Sigmoid colon (tissue), 4 donors: ENCODE data around the gene DOP1B.

Experiments used
- CTCF ChIP-seq, 4 experiments: fragments of 450-650 bp in 3 of 4; fragments of 200-600 bp in 1 of 4; IDR thresholded peaks; one replicate each; pipeline ENCODE4 v1.5.1; 2016 to 2019; ENCODE audit warnings: antibody characterized with exemption in 4 of 4, mild to moderate bottlenecking in 3 of 4, moderate library complexity in 2 of 4
- EP300 ChIP-seq, 4 donors: sonication (generic); formaldehyde crosslinking; IDR thresholded peaks; one replicate each; pipeline ENCODE4 v1.6.1; 2017; ENCODE audit warnings: antibody characterized with exemption in 4 of 4
- POLR2A ChIP-seq, 2 donors: fragments of 450-650 bp; IDR thresholded peaks; one replicate each; pipeline ENCODE4 v1.6.1; 2016; ENCODE audit warnings: antibody characterized with exemption in 2 of 2, mild to moderate bottlenecking in 2 of 2, moderate library complexity in 2 of 2
- POLR2AphosphoS5 ChIP-seq, 4 donors: sonication (generic); formaldehyde crosslinking; IDR thresholded peaks; one replicate each; pipeline ENCODE4 v1.6.1; 2017; ENCODE audit warnings: antibody characterized with exemption in 4 of 4

- no peak for TF ChIP-seq CTCF (IDR thresholded peaks at IDR 0.05)
- no peak for TF ChIP-seq POLR2AphosphoS5 (IDR thresholded peaks at IDR 0.05)
- TF ChIP-seq EP300 (IDR thresholded peaks at IDR 0.05), result no peak
- no peak for TF ChIP-seq POLR2A (IDR thresholded peaks at IDR 0.05)
These were observed 18.2 kb downstream of the DOP1B start for GRCh38 chr21:36174780-36175179.
